ENCODE data around the gene VAV2.

VAV2 gene

GRCh38 chr9:133803028-133803585 lies 189.0 kb downstream of the VAV2 start:
- in situ Hi-C loops (cut with MboI; ENCODE audit: low sequenced_read_pairs, unreplicated experiment): no loop called here
- no peak for DNase-seq (ENCODE audit: low spot score)
- no peak for TF ChIP-seq CTCF (IDR thresholded peaks at IDR 0.05; ENCODE audit: borderline replicate concordance, control extremely low read depth, extremely low read depth, insufficient read depth, missing control alignments)

DNA sequence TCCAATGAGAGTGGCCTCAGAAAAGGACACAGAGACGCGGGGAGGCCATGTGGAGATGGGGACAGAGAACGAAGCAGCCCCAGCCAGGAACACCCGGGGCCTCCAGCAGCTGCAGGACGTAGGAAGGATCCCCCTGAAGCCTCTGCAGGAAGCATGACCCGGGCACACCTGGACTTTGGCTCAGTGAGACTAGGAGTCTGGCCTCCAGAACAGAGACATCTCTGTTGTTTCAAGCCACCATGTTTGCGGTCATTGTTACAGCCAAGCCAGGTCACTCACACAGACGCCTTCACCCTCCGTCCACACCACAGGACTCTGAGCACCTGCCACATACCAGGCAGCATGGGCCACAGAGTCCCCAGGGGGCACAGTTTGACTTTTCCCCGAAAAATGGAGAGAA lies 190.4 kb downstream of the VAV2 start:
- in situ Hi-C loops (cut with MboI; ENCODE audit: low sequenced_read_pairs, unreplicated experiment): no loop called here
- DNase-seq (ENCODE audit: low spot score): no peak
- no peak for TF ChIP-seq CTCF (IDR thresholded peaks at IDR 0.05; ENCODE audit: borderline replicate concordance, control extremely low read depth, extremely low read depth, insufficient read depth, missing control alignments)

DNA sequence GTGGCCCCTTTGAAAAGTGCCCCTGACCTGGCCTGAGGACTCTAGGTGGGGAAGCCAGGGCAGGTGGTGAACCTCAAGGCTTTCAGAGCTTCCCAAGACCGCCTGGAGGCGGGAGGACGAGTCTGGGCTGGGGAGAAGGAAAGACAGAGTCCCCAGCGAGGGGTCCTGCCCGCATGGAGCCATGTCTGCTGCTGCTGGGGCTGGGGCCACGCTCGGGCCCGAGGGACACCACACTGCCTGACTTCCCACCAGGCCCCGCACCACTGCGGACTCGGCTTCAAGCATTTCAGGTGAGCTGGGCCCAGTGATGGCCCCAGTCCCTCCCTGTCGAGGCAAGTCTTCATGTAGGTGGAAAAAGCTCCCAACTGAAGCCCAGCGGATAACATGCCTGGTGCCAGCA lies 191.9 kb downstream of the VAV2 start:
- no peak for TF ChIP-seq CTCF (IDR thresholded peaks at IDR 0.05; ENCODE audit: borderline replicate concordance, control extremely low read depth, extremely low read depth, insufficient read depth, missing control alignments)
- in situ Hi-C loops (cut with MboI; ENCODE audit: low sequenced_read_pairs, unreplicated experiment): no loop called here
- no peak for DNase-seq (ENCODE audit: low spot score)

- in situ Hi-C loops (cut with MboI; ENCODE audit: low sequenced_read_pairs, unreplicated experiment): no loop called here
- DNase-seq (ENCODE audit: low spot score): no peak
Measured at GRCh38 chr9:133799716-133800115, 192.4 kb downstream of the VAV2 start.

DNA sequence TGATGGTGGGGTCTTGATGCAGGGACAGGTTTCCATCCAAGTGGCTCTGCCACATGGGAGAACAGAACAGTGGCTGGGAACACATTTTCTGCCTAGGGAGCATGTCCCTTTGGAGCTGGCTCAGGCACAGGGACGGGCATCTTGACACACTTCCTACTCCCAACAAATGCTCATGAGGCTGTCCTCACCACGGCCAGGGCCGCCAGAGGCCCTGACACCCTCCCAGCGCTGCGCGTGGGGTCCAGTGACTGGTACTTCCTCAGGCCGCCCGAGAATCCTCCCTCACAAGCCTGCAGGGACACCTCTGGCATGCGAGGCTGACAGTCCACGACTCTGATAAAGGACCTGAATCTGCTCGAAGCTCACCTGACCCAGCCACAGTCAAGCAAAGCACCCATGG lies 193.0 kb downstream of the VAV2 start:
- in situ Hi-C loops (cut with MboI; ENCODE audit: low sequenced_read_pairs, unreplicated experiment): no loop called here
- no peak for TF ChIP-seq CTCF (IDR thresholded peaks at IDR 0.05; ENCODE audit: borderline replicate concordance, control extremely low read depth, extremely low read depth, insufficient read depth, missing control alignments)
- no peak for DNase-seq (ENCODE audit: low spot score)

More at GRCh38 chr9:133799716-133800115, 192.4 kb downstream of the VAV2 start:
- no peak for TF ChIP-seq CTCF (IDR thresholded peaks at IDR 0.05; ENCODE audit: borderline replicate concordance, control extremely low read depth, extremely low read depth, insufficient read depth, missing control alignments)

DNA sequence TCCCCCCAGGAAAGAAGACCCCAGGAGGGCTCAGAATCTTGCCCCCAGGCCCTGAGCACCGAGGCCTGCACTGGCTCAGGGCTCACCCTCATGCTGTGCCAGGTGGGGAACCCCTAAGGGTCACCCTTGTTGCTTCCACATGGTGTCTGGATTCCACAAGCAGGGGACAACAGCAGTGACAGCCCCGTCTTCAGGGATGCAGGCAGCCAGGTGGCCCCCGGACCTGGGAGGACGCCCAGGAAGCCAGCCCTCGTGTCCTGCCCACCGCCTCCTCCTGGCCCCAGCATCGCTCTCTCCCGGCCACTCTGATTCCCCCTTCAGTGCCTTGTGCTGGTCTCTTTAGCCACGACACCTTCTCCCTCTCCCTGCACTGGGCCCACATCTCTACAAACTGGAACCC lies 194.0 kb downstream of the VAV2 start:
- in situ Hi-C loops (cut with MboI; ENCODE audit: low sequenced_read_pairs, unreplicated experiment): no loop called here
- no peak for TF ChIP-seq CTCF (IDR thresholded peaks at IDR 0.05; ENCODE audit: borderline replicate concordance, control extremely low read depth, extremely low read depth, insufficient read depth, missing control alignments)

More for the DNA sequence above, 194.0 kb downstream of the VAV2 start:
- no peak for DNase-seq (ENCODE audit: low spot score)

Measured in GM13976 (cell line).